Glomerular endothelial cell (primary cell): Measurements from ENCODE around the gene LRP1. TPM values are rescaled to one million over a fixed set of nuclear protein-coding genes. Genes with fewer than 3 reads are reported as not detected.

ENCODE experiments used
- DNase-seq: peaks from one replicate; pipeline ENCODE4 v3.0.0-alpha.2; 2011; ENCODE audit warnings: low read depth, low spot score; ENCODE audit errors: extremely low read depth
- total RNA-seq: library from RNA; depleted of rRNA; stranded (reverse); fragments of >200 nt; gene quantifications from 2 replicates; pipeline ENCODE4 v1.2.3, GENCODE V29; 2015

LRP1 gene
- total RNA-seq, 1 donor from 2014 or later, result 21.4 TPM

GRCh38 chr12:57205186-57205585 lies 76.9 kb downstream of the LRP1 start:
- DNase-seq, result no peak

GRCh38 chr12:57205931-57206330 lies 77.6 kb downstream of the LRP1 start:
- DNase-seq, result no peak

GRCh38 chr12:57207731-57208630 lies 79.7 kb downstream of the LRP1 start:
- no peak for DNase-seq

- no peak for DNase-seq
Observed at GRCh38 chr12:57208631-57209282, 80.5 kb downstream of the LRP1 start.

- no peak for DNase-seq
Observed at GRCh38 chr12:57209916-57210315, 81.6 kb downstream of the LRP1 start.

GRCh38 chr12:57210461-57210860 lies 82.2 kb downstream of the LRP1 start:
- no peak for DNase-seq

- no peak for DNase-seq
Observed at GRCh38 chr12:57210926-57211692, 82.8 kb downstream of the LRP1 start.

GRCh38 chr12:57211791-57212700 lies 83.8 kb downstream of the LRP1 start:
- DNase-seq, result no peak

GRCh38 chr12:57212701-57213057 lies 84.4 kb downstream of the LRP1 start:
- DNase-seq, result no peak

GRCh38 chr12:57213058-57213715 lies 84.9 kb downstream of the LRP1 start:
- DNase-seq, result no peak

- no peak for DNase-seq
Observed at GRCh38 chr12:57213763-57214397, 85.6 kb downstream of the LRP1 start.

- no peak for DNase-seq
Observed at GRCh38 chr12:57214398-57214781, 86.1 kb downstream of the LRP1 start.

- DNase-seq, result no peak
Observed at GRCh38 chr12:57215065-57215464, 86.8 kb downstream of the LRP1 start.

GRCh38 chr12:57215668-57216013 lies 87.4 kb downstream of the LRP1 start:
- DNase-seq, result no peak

GRCh38 chr12:57216014-57216911 lies 88.0 kb downstream of the LRP1 start, which contains the start of gene NXPH4:
Gene NXPH4 (plus strand): TSS chr12:57216794. CDS start chr12:57216970, 176 bp downstream.
- no peak for DNase-seq

- no peak for DNase-seq
Observed at GRCh38 chr12:57216921-57217879, 88.9 kb downstream of the LRP1 start.
